SU-DHL-6 (cell line): ENCODE results near the gene PYROXD2.
A peak's percentile ranks its signal among the peaks of the same experiment; 100 is the strongest.

Experiments
- H2AFZ ChIP-seq: fragments of 200-600 bp; sonication (generic); 2 replicates; pipeline ENCODE4 v1.6.1; 2014; ENCODE audit warnings: low read depth, mild to moderate bottlenecking, moderate library complexity, mixed read lengths, antibody characterized with exemption, low read length; ENCODE audit not compliant: severe bottlenecking
- H3F3A ChIP-seq: fragments of 200-600 bp; shearing (Covaris generic); 2 replicates; pipeline ENCODE4 v1.6.0; 2016; ENCODE audit warnings: antibody characterized with exemption, mild to moderate bottlenecking; ENCODE audit not compliant: insufficient read depth
- H3K27ac ChIP-seq: fragments of 200-600 bp; sonication (generic); 2 replicates; pipeline ENCODE4 v1.5.1; 2016; ENCODE audit warnings: low read depth, mild to moderate bottlenecking, low read length, moderate library complexity, mixed read lengths
- H3K27me3 ChIP-seq: fragments of 200-600 bp; sonication (generic), shearing (Covaris generic); 2 replicates; pipeline ENCODE4 v1.6.0; 2014; ENCODE audit warnings: mild to moderate bottlenecking, low read length
- H3K36me3 ChIP-seq: fragments of 200-600 bp; sonication (generic); 2 replicates; pipeline ENCODE4 v1.6.1; 2014; ENCODE audit warnings: mild to moderate bottlenecking, low read length, mixed read lengths
- H3K4me2 ChIP-seq: fragments of 300-600, 200-600 bp; shearing (Covaris generic), sonication (generic); 2 replicates; pipeline ENCODE4 v1.6.0; 2014; ENCODE audit warnings: low read length, low read depth, mild to moderate bottlenecking; ENCODE audit not compliant: poor library complexity, severe bottlenecking
- H3K4me3 ChIP-seq: fragments of 200-600 bp; sonication (generic); 2 replicates; pipeline ENCODE4 v1.5.1; 2014; ENCODE audit warnings: antibody characterized with exemption, low read length, mild to moderate bottlenecking, mixed read lengths; ENCODE audit not compliant: insufficient read depth, poor library complexity, severe bottlenecking
- H3K79me2 ChIP-seq: fragments of 200-600 bp; sonication (generic); 2 replicates; pipeline ENCODE4 v1.6.1; 2014; ENCODE audit warnings: mild to moderate bottlenecking, low read length, moderate library complexity; ENCODE audit not compliant: insufficient read depth
- H3K9ac ChIP-seq: fragments of 200-600 bp; sonication (generic); 2 replicates; pipeline ENCODE4 v1.7.0; 2014; ENCODE audit warnings: mild to moderate bottlenecking, low read length
- H3K9me2 ChIP-seq: fragments of 200-600 bp; sonication (generic); replicated peaks from 2 replicates; pipeline ENCODE4 v1.6.1; 2014; ENCODE audit warnings: low read length; ENCODE audit not compliant: insufficient read depth
- H3K9me3 ChIP-seq: fragments of 200-600 bp; sonication (generic); 2 replicates; pipeline ENCODE4 v1.6.1; 2014; ENCODE audit warnings: low read length, mixed read lengths; ENCODE audit not compliant: insufficient read depth
- H4K20me1 ChIP-seq: fragments of 200-600 bp; sonication (generic); 2 replicates; pipeline ENCODE4 v1.6.1; 2014; ENCODE audit warnings: low read depth, mild to moderate bottlenecking, antibody characterized with exemption, low read length, moderate library complexity, mixed read lengths
- EZH2phosphoT487 ChIP-seq: fragments of 200-600 bp; sonication (generic), shearing (Covaris generic); conservative IDR thresholded peaks from 2 replicates; pipeline ENCODE4 v1.6.1; 2018; ENCODE audit warnings: mild to moderate bottlenecking, antibody characterized with exemption, low read length, moderate library complexity, mixed read lengths
- TF ChIP-seq, protein P1 (sequence below): fragments of 200-600 bp; sonication (generic); IDR thresholded peaks from one replicate; pipeline ENCODE4 v1.5.1; 2017; ENCODE audit warnings: antibody characterized with exemption, mild to moderate bottlenecking, low read length, moderate library complexity; ENCODE audit not compliant: insufficient read depth, poor library complexity, severe bottlenecking

Gene PYROXD2

DNA sequence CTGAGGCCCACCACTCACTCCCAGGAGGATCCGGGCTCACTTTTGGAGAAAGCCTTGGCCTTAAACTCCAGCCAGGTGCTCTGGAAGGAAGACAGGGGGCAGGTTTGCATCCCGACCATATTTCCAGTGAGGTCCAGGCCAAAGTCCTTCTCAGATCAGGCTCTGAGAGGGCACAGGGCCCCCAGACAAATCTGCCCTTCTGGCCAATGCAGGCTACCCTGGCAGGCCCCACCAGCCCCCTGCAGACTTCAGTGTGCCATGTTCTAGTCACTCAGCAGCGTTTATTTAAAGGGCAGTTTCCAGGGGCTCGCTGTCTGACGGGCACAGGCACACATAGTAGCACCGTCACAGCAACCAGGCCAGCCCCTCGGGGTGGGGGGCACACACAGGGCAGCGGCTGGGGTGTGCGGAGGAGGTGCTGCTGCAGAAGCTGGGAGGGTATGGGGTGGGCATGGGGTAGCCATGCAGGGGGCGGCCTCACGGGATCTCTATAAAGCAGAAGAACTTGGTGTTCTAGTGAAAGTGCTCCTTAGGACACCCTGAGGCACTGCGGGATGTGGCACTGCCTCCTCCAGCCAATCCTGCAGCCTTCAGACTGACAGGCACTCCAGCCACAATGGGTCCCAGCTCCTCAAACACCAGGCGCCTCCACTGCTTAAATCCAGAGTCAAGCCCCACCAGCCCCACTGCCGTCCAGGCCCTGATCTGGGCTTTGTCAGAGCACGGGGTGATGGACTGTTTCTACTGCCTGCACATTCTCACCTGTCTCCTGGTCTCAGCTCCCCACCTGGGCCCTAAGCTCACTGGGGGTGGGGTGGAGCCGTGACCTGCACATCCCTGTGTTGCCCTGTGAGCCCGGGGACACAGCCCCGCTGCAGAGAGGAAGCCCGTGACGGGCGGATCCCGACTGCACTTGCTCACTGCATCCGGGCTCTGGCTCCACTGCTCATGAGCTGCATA lies 9.6 kb upstream of the PYROXD2 start:
- no peak overlapping the region for H3K27ac ChIP-seq
- no peaks in the 10 kb centered on the region for H3K9me2 ChIP-seq
- H3F3A ChIP-seq = 0 out of 2 replicates have a peak, but pooled peaks cover 5% of the 10 kb centered on the region
- no peaks in the 10 kb centered on the region for H4K20me1 ChIP-seq
- H3K4me3 ChIP-seq = no peak overlapping the region
- H3K4me2 ChIP-seq = no peak overlapping the region
- no peak overlapping the region for H3K9ac ChIP-seq
- H2AFZ ChIP-seq = no peak overlapping the region
- H3K9me3 ChIP-seq = no peaks in the 10 kb centered on the region
- TF ChIP-seq, protein P1, sequence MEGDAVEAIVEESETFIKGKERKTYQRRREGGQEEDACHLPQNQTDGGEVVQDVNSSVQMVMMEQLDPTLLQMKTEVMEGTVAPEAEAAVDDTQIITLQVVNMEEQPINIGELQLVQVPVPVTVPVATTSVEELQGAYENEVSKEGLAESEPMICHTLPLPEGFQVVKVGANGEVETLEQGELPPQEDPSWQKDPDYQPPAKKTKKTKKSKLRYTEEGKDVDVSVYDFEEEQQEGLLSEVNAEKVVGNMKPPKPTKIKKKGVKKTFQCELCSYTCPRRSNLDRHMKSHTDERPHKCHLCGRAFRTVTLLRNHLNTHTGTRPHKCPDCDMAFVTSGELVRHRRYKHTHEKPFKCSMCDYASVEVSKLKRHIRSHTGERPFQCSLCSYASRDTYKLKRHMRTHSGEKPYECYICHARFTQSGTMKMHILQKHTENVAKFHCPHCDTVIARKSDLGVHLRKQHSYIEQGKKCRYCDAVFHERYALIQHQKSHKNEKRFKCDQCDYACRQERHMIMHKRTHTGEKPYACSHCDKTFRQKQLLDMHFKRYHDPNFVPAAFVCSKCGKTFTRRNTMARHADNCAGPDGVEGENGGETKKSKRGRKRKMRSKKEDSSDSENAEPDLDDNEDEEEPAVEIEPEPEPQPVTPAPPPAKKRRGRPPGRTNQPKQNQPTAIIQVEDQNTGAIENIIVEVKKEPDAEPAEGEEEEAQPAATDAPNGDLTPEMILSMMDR = no peak
- TF ChIP-seq EZH2phosphoT487 = no peak
- no peaks in the 10 kb centered on the region for H3K27me3 ChIP-seq
- H3K79me2 ChIP-seq = no peaks in the 10 kb centered on the region
- no peaks in the 10 kb centered on the region for H3K36me3 ChIP-seq

DNA sequence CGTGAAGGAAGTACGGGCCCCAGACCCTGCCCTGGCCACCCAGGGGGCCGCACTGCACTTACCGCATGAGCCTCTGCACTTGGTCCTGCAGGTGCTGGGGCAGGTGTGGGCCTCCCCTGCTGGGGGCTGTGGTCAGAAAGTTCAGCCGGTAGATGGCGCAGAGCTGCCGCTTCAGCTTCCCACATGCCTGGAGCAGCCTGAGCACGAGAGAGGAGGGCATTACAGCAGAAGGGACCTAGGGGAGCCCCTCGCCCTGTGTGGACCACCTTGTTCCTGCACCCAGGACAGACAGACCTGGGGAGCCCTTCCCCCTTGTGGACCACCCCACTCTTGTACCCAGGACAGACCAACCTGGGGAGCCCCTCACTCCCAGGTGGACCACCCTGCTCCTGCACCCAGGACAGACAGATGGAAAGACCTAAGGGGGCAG lies 8.7 kb upstream of the PYROXD2 start:
- no peaks in the 10 kb centered on the region for H3K27me3 ChIP-seq
- no peaks in the 10 kb centered on the region for H3K36me3 ChIP-seq
- TF ChIP-seq, protein P1 = peak; percentile 48
- no peak for TF ChIP-seq EZH2phosphoT487

DNA sequence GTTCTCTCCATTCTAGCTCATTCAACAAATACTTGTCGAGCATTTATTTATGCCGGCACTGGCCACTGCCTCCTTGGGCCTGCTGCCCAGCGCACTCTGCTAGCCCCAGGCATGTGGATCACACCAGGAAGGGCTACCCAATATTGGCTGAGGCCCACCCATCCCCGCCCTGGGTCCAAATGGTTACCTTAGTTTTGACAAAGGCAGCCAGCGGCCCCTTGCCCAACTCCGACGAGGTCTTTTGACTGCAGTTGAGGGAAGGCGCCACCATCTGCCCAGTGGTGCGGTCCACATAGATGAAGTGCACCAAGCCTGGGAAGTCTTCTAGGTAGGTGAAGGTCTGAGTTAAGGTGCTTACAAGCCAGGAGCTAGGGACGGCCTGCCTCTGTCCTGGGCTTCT lies 7.2 kb upstream of the PYROXD2 start:
- H3K4me3 ChIP-seq = no peak overlapping the region
- H3K79me2 ChIP-seq = no peaks in the 10 kb centered on the region
- H4K20me1 ChIP-seq = no peaks in the 10 kb centered on the region
- no peak overlapping the region for H3K9ac ChIP-seq
- no peaks in the 10 kb centered on the region for H3K9me2 ChIP-seq
- no peak overlapping the region for H3K4me2 ChIP-seq
- no peak overlapping the region for H2AFZ ChIP-seq
- no peaks in the 10 kb centered on the region for H3K9me3 ChIP-seq
- no peaks in the 10 kb centered on the region for H3F3A ChIP-seq
- no peaks in the 10 kb centered on the region for H3K36me3 ChIP-seq
- H3K27me3 ChIP-seq = no peaks in the 10 kb centered on the region
- TF ChIP-seq, protein P1 = no peak
- no peak for TF ChIP-seq EZH2phosphoT487
- H3K27ac ChIP-seq = no peak overlapping the region

More for the DNA sequence above, 8.7 kb upstream of the PYROXD2 start:
- no peaks in the 10 kb centered on the region for H4K20me1 ChIP-seq
- H3K4me3 ChIP-seq = no peak overlapping the region
- H3F3A ChIP-seq = 0 out of 2 replicates have a peak, but pooled peaks cover 5% of the 10 kb centered on the region
- no peaks in the 10 kb centered on the region for H3K79me2 ChIP-seq
- H3K9me2 ChIP-seq = no peaks in the 10 kb centered on the region
- H2AFZ ChIP-seq = no peak overlapping the region
- no peak overlapping the region for H3K9ac ChIP-seq
- no peak overlapping the region for H3K27ac ChIP-seq
- no peaks in the 10 kb centered on the region for H3K9me3 ChIP-seq
- H3K4me2 ChIP-seq = no peak overlapping the region
